Mesendoderm (in vitro differentiated cells): ENCODE results near the gene RBP5.
A peak's percentile ranks its signal among the peaks of the same experiment; 100 is the strongest.

Experiments used
- DNase-seq: peaks from one replicate; pipeline ENCODE4 v3.0.0; 2013
- H2AK5ac ChIP-seq: 2 replicates; pipeline ENCODE4 v1.6.1; 2013; ENCODE audit warnings: low read length, inconsistent platforms
- H2BK120ac ChIP-seq: 2 replicates; pipeline ENCODE4 v1.6.1; 2013; ENCODE audit warnings: low read depth, mild to moderate bottlenecking, low read length, moderate library complexity, mixed read lengths
- H2BK15ac ChIP-seq: replicated peaks from 2 replicates; pipeline ENCODE4 v1.6.1; 2013; ENCODE audit warnings: low read depth, mild to moderate bottlenecking, moderate library complexity
- H2BK5ac ChIP-seq: 2 replicates; pipeline ENCODE4 v1.6.1; 2013; ENCODE audit warnings: low read length, inconsistent platforms
- H3K18ac ChIP-seq: 2 replicates; pipeline ENCODE4 v1.6.1; 2013; ENCODE audit warnings: mild to moderate bottlenecking, low read length, mixed read lengths
- H3K23ac ChIP-seq: one replicate; pipeline ENCODE4 v1.6.1; 2013; ENCODE audit warnings: low read length
- H3K27ac ChIP-seq: 2 replicates; pipeline ENCODE4 v1.5.1; 2013; ENCODE audit warnings: low read depth, mild to moderate bottlenecking, inconsistent platforms, low read length, moderate library complexity
- H3K27me3 ChIP-seq: 2 replicates; pipeline ENCODE4 v1.6.1; 2013; ENCODE audit warnings: low read length, control low read depth, mild to moderate bottlenecking, inconsistent platforms; ENCODE audit not compliant: insufficient read depth, poor library complexity
- H3K36me3 ChIP-seq: 2 replicates; pipeline ENCODE4 v1.6.1; 2013; ENCODE audit warnings: low read length, inconsistent platforms; ENCODE audit not compliant: control insufficient read depth, insufficient read depth
- H3K4ac ChIP-seq: one replicate; pipeline ENCODE4 v1.6.1; 2013; ENCODE audit warnings: low read depth, mild to moderate bottlenecking, low read length, moderate library complexity
- H3K4me1 ChIP-seq: 2 replicates; pipeline ENCODE4 v1.6.1; 2013; ENCODE audit warnings: low read depth, low read length, inconsistent platforms; ENCODE audit not compliant: control insufficient read depth
- H3K4me2 ChIP-seq: 2 replicates; pipeline ENCODE4 v1.6.1; 2013; ENCODE audit warnings: low read length
- H3K4me3 ChIP-seq: 2 replicates; pipeline ENCODE4 v1.5.1; 2013; ENCODE audit warnings: mild to moderate bottlenecking, low read length
- H3K56ac ChIP-seq: one replicate; pipeline ENCODE4 v1.6.1; 2013; ENCODE audit warnings: low read length
- H3K79me1 ChIP-seq: 2 replicates; pipeline ENCODE4 v1.6.1; 2013; ENCODE audit warnings: low read length, inconsistent platforms
- H3K79me2 ChIP-seq: 2 replicates; pipeline ENCODE4 v1.6.1; 2013; ENCODE audit warnings: mild to moderate bottlenecking, low read length; ENCODE audit not compliant: control insufficient read depth, insufficient read depth
- H3K9ac ChIP-seq: 2 replicates; pipeline ENCODE4 v1.6.1; 2013; ENCODE audit warnings: low read length, inconsistent platforms
- H4K5ac ChIP-seq: one replicate; pipeline ENCODE4 v1.6.1; 2013; ENCODE audit warnings: low read length
- H4K8ac ChIP-seq: one replicate; pipeline ENCODE4 v1.6.1; 2013; ENCODE audit warnings: low read depth, mild to moderate bottlenecking, control low read depth, low read length, moderate library complexity
- WGBS: extraction: QIAGEN DNeasy Blood & Tissue Kit; methylation state at CpG from one replicate; pipeline ENCODE4 v1.1.7; 2013; ENCODE audit warnings: low lambda C conversion rate, missing lambda C conversion rate; ENCODE audit not compliant: insufficient coverage; ENCODE audit errors: extremely low coverage; 5-methylcytosine and 5-hydroxymethylcytosine counted together

The RBP5 gene

DNA sequence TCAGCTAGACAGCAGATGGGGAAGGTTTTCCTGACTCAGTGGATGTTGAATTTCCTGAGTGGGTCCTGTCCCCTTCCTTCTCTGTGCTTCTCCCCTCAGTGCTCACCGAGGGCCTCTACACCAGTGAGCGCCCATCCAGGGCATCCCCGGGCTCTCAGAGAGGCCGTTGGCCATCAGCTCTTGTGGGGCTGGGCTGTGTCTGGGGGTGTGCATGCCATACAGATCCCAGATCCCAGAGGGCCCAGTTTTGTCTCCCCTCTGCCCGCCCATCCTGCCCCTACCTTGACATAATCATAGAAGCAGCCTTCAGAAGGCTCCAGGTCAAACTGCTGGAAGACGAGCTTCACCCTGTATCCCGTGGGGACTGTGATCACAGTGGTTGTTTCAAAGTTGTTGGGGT, 37.5 kb downstream of the RBP5 start:
- H2BK120ac ChIP-seq: no peak overlapping the region
- no peak overlapping the region for H2AK5ac ChIP-seq
- H2BK15ac ChIP-seq: no peak overlapping the region
- WGBS: no CpG with 5 or more reads among the region's 7 CpGs
- H2BK5ac ChIP-seq: no peak overlapping the region
- no peak overlapping the region for H3K23ac ChIP-seq
- no peak overlapping the region for H3K9ac ChIP-seq
- H3K27me3 ChIP-seq: no peaks in the 10 kb centered on the region
- no peaks in the 10 kb centered on the region for H3K4me1 ChIP-seq
- no peak overlapping the region for H3K18ac ChIP-seq
- no peaks in the 10 kb centered on the region for H3K79me2 ChIP-seq
- H4K5ac ChIP-seq: no peak overlapping the region
- no peaks in the 10 kb centered on the region for H3K36me3 ChIP-seq
- H3K4me2 ChIP-seq: no peak overlapping the region
- no peak overlapping the region for H3K4me3 ChIP-seq
- no peak overlapping the region for H3K56ac ChIP-seq
- no peak overlapping the region for H4K8ac ChIP-seq
- no peaks in the 10 kb centered on the region for H3K79me1 ChIP-seq
- DNase-seq: no peak
- H3K27ac ChIP-seq: no peak overlapping the region
- no peak overlapping the region for H3K4ac ChIP-seq

DNA sequence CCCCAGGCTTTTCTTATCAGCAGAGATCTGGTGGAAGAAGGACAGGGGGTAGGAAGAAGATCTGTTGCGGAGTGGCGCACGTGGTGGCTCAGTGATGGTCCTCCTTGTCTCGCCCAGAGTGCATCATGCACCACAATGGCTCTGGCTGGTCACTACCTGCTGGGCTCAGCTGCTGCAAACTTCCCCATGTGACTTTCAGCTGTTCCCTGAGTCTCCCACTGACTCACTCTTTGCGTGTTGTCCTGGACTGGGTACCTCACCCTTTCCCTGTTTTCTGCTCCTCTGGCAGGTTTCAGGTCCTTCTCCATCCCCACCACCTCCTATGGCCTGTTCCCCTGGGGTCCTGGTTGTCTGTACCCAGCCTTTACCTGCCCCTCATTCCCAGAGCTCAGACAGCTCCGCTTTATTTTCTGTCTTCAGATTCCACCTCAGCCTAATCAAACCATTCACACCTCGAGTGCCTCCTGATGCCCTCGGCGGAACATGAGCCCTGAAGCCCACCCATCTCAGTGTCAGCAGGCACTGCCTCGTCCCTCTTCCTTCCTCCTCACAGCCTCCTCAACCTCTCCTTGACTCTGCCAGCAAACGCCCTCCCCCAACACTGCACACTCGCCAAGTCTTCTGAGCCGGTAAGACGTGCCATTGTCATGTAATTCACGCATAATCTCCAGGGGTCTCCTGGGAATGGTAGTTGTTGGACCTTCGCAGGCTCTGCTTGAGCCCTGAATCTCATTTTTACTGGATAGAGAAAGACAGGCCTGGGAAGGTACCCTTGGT, 38.3 kb downstream of the RBP5 start:
- H2BK15ac ChIP-seq: no peak overlapping the region
- no peaks in the 10 kb centered on the region for H3K79me1 ChIP-seq
- H3K4ac ChIP-seq: no peak overlapping the region
- no peaks in the 10 kb centered on the region for H3K27me3 ChIP-seq
- no peak overlapping the region for H2BK120ac ChIP-seq
- H3K36me3 ChIP-seq: no peaks in the 10 kb centered on the region
- no peak overlapping the region for H3K18ac ChIP-seq
- H3K4me2 ChIP-seq: no peak overlapping the region
- H4K8ac ChIP-seq: no peak overlapping the region
- H2AK5ac ChIP-seq: no peak overlapping the region
- no peak overlapping the region for H4K5ac ChIP-seq
- WGBS: no CpG with 5 or more reads among the region's 16 CpGs
- no peak overlapping the region for H3K4me3 ChIP-seq
- no peaks in the 10 kb centered on the region for H3K79me2 ChIP-seq
- H3K27ac ChIP-seq: no peak overlapping the region
- no peaks in the 10 kb centered on the region for H3K4me1 ChIP-seq
- H3K9ac ChIP-seq: no peak overlapping the region
- no peak overlapping the region for H2BK5ac ChIP-seq
- peak; percentile 49 for DNase-seq
- no peak overlapping the region for H3K56ac ChIP-seq
- H3K23ac ChIP-seq: no peak overlapping the region

DNA sequence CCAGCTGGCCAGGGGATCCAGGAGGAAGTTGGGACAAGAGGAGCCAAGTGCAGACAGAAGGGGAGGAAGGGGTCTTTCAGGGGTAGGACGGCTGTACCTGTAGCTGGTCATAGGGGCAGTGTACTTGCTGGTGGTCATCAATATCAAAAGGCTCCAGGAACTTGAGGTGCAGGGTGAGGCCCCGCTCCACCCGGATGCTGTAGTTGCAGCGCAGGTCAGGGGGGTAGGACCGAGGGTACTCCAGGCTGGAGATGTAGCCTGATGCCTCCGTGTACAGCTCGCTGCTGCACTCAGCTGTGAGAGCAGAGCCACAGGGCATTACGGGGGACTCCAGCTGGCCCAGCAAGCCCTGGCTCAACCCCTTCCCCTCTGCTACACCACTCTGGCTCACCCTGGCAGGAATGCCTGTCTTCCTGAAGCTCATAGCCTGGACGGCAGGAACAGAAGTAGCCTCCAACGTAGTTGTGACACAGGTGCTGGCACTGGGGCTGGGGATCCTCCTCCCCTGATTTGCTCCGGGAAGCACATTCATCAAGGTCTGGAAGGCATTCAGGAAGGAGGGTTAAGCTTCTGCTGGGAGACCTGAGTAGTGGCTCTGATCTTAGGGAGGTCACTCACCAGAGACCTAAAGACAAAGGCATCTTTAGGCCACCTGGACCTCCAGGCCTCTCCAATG, 39.4 kb downstream of the RBP5 start:
- H3K23ac ChIP-seq: no peak overlapping the region
- no peak overlapping the region for H2AK5ac ChIP-seq
- H2BK15ac ChIP-seq: no peak overlapping the region
- no peak overlapping the region for H4K5ac ChIP-seq
- H3K4me1 ChIP-seq: no peaks in the 10 kb centered on the region
- H3K79me1 ChIP-seq: no peaks in the 10 kb centered on the region
- H3K27ac ChIP-seq: no peak overlapping the region
- no peak overlapping the region for H3K9ac ChIP-seq
- WGBS: no CpG with 5 or more reads among the region's 11 CpGs
- H3K4me2 ChIP-seq: no peak overlapping the region
- DNase-seq: no peak
- no peak overlapping the region for H2BK5ac ChIP-seq
- no peaks in the 10 kb centered on the region for H3K36me3 ChIP-seq
- no peak overlapping the region for H3K56ac ChIP-seq
- no peak overlapping the region for H3K4me3 ChIP-seq
- H4K8ac ChIP-seq: no peak overlapping the region
- no peak overlapping the region for H3K4ac ChIP-seq
- H2BK120ac ChIP-seq: no peak overlapping the region
- H3K79me2 ChIP-seq: no peaks in the 10 kb centered on the region
- no peak overlapping the region for H3K18ac ChIP-seq
- H3K27me3 ChIP-seq: no peaks in the 10 kb centered on the region

DNA sequence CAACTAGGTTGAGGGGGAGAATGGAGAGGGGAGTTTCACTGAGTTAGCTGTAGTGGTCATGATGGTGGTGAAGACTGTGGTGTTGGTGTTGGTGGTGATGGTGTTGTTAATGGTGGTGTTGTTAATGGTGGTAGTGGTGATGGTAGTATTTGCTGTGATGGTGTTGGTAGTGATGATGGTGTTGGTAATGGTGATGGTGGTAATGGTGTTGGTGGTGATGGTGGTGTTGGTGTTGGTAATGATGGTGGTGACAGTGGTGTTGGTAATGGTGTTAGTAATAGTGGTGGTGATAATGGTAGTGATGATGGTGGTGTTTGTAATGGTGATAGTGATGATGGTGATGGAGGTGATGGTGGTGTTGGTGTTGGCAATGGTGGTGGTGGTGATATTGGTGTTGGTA, 45.6 kb downstream of the RBP5 start:
- Histone ChIP-seq H3K4me1 (no peaks in the 10 kb centered on the region), H3K4ac (no peak overlapping the region), H3K79me1 (no peaks in the 10 kb centered on the region), H3K79me2 (no peaks in the 10 kb centered on the region), H3K36me3 (no peaks in the 10 kb centered on the region), H3K18ac (no peak overlapping the region), H3K9ac (no peak overlapping the region), H2BK5ac (no peak overlapping the region), H3K23ac (no peak overlapping the region), H3K4me2 (no peak overlapping the region), H4K5ac (no peak overlapping the region), H3K27me3 (no peaks in the 10 kb centered on the region), H3K56ac (no peak overlapping the region), H2BK120ac (no peak overlapping the region), H3K4me3 (no peak overlapping the region), H4K8ac (no peak overlapping the region), H3K27ac (no peak overlapping the region), H2BK15ac (no peak overlapping the region), H2AK5ac (no peak overlapping the region)
- no peak for DNase-seq

DNA sequence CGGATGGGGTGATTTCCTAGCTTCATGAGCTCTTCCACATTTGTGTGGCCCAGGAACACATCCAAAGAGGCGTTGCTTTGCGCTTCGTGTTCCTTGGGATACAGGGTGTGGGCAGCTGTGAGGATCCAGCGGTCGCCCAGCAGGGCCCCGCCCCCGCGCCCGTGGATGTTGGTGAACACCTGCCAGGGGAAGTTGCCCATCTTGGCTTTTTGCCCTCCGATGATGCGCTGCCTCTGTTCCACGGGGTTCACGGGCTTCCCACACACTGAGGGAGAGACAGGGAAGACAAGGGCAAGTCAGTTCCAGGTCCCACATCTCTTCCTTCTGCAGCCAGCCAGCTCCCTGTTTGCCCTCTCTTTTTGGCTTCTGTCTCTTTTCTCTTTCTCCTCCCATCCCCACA, 47.7 kb downstream of the RBP5 start:
- no CpG with 5 or more reads among the region's 14 CpGs for WGBS
- H3K4me3 ChIP-seq: no peak overlapping the region
- no peak overlapping the region for H3K4ac ChIP-seq
- no peaks in the 10 kb centered on the region for H3K36me3 ChIP-seq
- H3K9ac ChIP-seq: no peak overlapping the region
- H3K18ac ChIP-seq: no peak overlapping the region
- no peak overlapping the region for H2BK15ac ChIP-seq
- no peak overlapping the region for H4K5ac ChIP-seq
- no peak overlapping the region for H4K8ac ChIP-seq
- no peak for DNase-seq
- no peaks in the 10 kb centered on the region for H3K27me3 ChIP-seq
- no peak overlapping the region for H3K4me2 ChIP-seq
- H2BK120ac ChIP-seq: no peak overlapping the region
- no peaks in the 10 kb centered on the region for H3K79me1 ChIP-seq
- no peak overlapping the region for H2AK5ac ChIP-seq
- no peaks in the 10 kb centered on the region for H3K79me2 ChIP-seq
- H3K27ac ChIP-seq: no peak overlapping the region
- no peak overlapping the region for H3K56ac ChIP-seq
- no peaks in the 10 kb centered on the region for H3K4me1 ChIP-seq
- H2BK5ac ChIP-seq: no peak overlapping the region
- no peak overlapping the region for H3K23ac ChIP-seq

DNA sequence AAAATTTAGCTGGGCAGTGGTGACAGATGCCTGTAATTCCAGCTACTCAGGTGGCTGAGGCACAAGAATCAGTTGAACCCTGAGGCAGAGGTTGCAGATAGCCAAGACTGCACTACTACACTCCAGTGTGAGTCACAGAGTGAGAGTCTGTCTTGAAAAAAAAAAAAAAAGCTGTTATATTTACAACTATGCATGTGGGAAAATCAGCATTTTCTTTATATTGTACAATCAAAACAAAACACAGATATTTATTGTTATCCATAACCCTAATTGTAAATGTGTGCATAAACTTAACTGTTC, 48.9 kb downstream of the RBP5 start:
- H2BK120ac ChIP-seq: no peak overlapping the region
- no peak overlapping the region for H2BK5ac ChIP-seq
- no peaks in the 10 kb centered on the region for H3K27me3 ChIP-seq
- H3K56ac ChIP-seq: no peak overlapping the region
- no peak overlapping the region for H4K5ac ChIP-seq
- no peaks in the 10 kb centered on the region for H3K4me1 ChIP-seq
- H3K79me1 ChIP-seq: no peaks in the 10 kb centered on the region
- no peak overlapping the region for H3K23ac ChIP-seq
- H3K36me3 ChIP-seq: no peaks in the 10 kb centered on the region
- no peak overlapping the region for H2AK5ac ChIP-seq
- H3K27ac ChIP-seq: no peak overlapping the region
- no peak overlapping the region for H2BK15ac ChIP-seq
- DNase-seq: no peak
- no peaks in the 10 kb centered on the region for H3K79me2 ChIP-seq
- no peak overlapping the region for H4K8ac ChIP-seq
- no peak overlapping the region for H3K4ac ChIP-seq
- H3K4me2 ChIP-seq: no peak overlapping the region
- H3K18ac ChIP-seq: no peak overlapping the region
- H3K4me3 ChIP-seq: no peak overlapping the region
- no peak overlapping the region for H3K9ac ChIP-seq
